ENCODE measurements around the gene DUSP5.
A peak's percentile ranks its signal among the peaks of the same experiment; 100 is the strongest.

Gene DUSP5

GRCh38 chr10:110546077-110546476 is 48.4 kb downstream of the DUSP5 start:
- no peak overlapping the region for H3K4me3 ChIP-seq (ENCODE audit: control insufficient read depth, low read depth, low read length)
- DNase-seq (ENCODE audit: low read depth), result peak; percentile 43

GRCh38 chr10:110546499-110547110 is 48.9 kb downstream of the DUSP5 start:
- TF ChIP-seq CTCF (conservative IDR thresholded peaks at IDR 0.05; ENCODE audit: control insufficient read depth, insufficient read depth, low read depth, low read length), result no peak
- no peak overlapping the region for H3K4me3 ChIP-seq (ENCODE audit: control insufficient read depth, low read depth, low read length)
- DNase-seq (ENCODE audit: low read depth), result no peak

More at GRCh38 chr10:110546077-110546476, 48.4 kb downstream of the DUSP5 start:
- no peak for TF ChIP-seq CTCF (conservative IDR thresholded peaks at IDR 0.05; ENCODE audit: control insufficient read depth, insufficient read depth, low read depth, low read length)

- TF ChIP-seq CTCF (conservative IDR thresholded peaks at IDR 0.05; ENCODE audit: control insufficient read depth, insufficient read depth, low read depth, low read length), result peak; percentile 86
- no peak overlapping the region for H3K4me3 ChIP-seq (ENCODE audit: control insufficient read depth, low read depth, low read length)
- DNase-seq (ENCODE audit: low read depth), result peak; percentile 76
Measured at GRCh38 chr10:110547139-110547761, 49.5 kb downstream of the DUSP5 start.

GRCh38 chr10:110548002-110548401 is 50.3 kb downstream of the DUSP5 start:
- TF ChIP-seq CTCF (conservative IDR thresholded peaks at IDR 0.05; ENCODE audit: control insufficient read depth, insufficient read depth, low read depth, low read length), result no peak
- DNase-seq (ENCODE audit: low read depth), result no peak
- H3K4me3 ChIP-seq (ENCODE audit: control insufficient read depth, low read depth, low read length), result no peak overlapping the region

GRCh38 chr10:110549211-110549610 is 51.5 kb downstream of the DUSP5 start:
- no peak for DNase-seq (ENCODE audit: low read depth)
- no peak for TF ChIP-seq CTCF (conservative IDR thresholded peaks at IDR 0.05; ENCODE audit: control insufficient read depth, insufficient read depth, low read depth, low read length)
- no peak overlapping the region for H3K4me3 ChIP-seq (ENCODE audit: control insufficient read depth, low read depth, low read length)

GRCh38 chr10:110553905-110554304 is 56.2 kb downstream of the DUSP5 start:
- no peak for DNase-seq (ENCODE audit: low read depth)
- no peak overlapping the region for H3K4me3 ChIP-seq (ENCODE audit: control insufficient read depth, low read depth, low read length)
- TF ChIP-seq CTCF (conservative IDR thresholded peaks at IDR 0.05; ENCODE audit: control insufficient read depth, insufficient read depth, low read depth, low read length), result no peak

All from fibroblast of mammary gland (primary cell).